ENCODE results near the gene ELAVL1.

DNA sequence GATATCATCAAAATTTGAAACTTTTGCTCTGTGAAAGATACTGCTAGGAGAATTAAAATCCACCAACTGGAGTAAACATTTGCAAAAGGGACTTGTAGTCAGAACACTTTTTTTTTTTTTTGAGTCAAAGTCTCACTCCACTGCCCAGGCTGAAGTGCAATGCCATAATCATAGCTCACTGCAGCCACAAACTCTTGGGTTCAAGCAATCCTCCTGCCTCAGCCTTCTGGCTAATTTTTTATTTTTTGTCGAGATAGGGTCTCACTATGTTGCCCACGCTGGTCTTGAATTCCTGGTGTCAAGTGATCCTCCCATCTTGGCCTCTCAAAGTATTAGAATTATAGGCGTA lies 9.7 kb downstream of the ELAVL1 start:
- no peak for TF ChIP-seq POLR2A (IDR thresholded peaks at IDR 0.05)
- TF ChIP-seq, protein P1, sequence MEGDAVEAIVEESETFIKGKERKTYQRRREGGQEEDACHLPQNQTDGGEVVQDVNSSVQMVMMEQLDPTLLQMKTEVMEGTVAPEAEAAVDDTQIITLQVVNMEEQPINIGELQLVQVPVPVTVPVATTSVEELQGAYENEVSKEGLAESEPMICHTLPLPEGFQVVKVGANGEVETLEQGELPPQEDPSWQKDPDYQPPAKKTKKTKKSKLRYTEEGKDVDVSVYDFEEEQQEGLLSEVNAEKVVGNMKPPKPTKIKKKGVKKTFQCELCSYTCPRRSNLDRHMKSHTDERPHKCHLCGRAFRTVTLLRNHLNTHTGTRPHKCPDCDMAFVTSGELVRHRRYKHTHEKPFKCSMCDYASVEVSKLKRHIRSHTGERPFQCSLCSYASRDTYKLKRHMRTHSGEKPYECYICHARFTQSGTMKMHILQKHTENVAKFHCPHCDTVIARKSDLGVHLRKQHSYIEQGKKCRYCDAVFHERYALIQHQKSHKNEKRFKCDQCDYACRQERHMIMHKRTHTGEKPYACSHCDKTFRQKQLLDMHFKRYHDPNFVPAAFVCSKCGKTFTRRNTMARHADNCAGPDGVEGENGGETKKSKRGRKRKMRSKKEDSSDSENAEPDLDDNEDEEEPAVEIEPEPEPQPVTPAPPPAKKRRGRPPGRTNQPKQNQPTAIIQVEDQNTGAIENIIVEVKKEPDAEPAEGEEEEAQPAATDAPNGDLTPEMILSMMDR (IDR thresholded peaks at IDR 0.05), result no peak

Data from adrenal gland (tissue), 5 donors.